Inferior parietal cortex (tissue), 1 donor: ENCODE results near the gene TUBGCP4.
"Not testable (repeated sequence)": the region's sequence is repeated elsewhere in the genome, so short reads cannot be mapped to it uniquely, and the experiment has no call there.

Experiments
- DNase-seq: peaks from one replicate; pipeline ENCODE4 v3.0.0-alpha.2; 2016; ENCODE audit errors: extremely low spot score

The TUBGCP4 gene, protein sequence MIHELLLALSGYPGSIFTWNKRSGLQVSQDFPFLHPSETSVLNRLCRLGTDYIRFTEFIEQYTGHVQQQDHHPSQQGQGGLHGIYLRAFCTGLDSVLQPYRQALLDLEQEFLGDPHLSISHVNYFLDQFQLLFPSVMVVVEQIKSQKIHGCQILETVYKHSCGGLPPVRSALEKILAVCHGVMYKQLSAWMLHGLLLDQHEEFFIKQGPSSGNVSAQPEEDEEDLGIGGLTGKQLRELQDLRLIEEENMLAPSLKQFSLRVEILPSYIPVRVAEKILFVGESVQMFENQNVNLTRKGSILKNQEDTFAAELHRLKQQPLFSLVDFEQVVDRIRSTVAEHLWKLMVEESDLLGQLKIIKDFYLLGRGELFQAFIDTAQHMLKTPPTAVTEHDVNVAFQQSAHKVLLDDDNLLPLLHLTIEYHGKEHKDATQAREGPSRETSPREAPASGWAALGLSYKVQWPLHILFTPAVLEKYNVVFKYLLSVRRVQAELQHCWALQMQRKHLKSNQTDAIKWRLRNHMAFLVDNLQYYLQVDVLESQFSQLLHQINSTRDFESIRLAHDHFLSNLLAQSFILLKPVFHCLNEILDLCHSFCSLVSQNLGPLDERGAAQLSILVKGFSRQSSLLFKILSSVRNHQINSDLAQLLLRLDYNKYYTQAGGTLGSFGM

DNA sequence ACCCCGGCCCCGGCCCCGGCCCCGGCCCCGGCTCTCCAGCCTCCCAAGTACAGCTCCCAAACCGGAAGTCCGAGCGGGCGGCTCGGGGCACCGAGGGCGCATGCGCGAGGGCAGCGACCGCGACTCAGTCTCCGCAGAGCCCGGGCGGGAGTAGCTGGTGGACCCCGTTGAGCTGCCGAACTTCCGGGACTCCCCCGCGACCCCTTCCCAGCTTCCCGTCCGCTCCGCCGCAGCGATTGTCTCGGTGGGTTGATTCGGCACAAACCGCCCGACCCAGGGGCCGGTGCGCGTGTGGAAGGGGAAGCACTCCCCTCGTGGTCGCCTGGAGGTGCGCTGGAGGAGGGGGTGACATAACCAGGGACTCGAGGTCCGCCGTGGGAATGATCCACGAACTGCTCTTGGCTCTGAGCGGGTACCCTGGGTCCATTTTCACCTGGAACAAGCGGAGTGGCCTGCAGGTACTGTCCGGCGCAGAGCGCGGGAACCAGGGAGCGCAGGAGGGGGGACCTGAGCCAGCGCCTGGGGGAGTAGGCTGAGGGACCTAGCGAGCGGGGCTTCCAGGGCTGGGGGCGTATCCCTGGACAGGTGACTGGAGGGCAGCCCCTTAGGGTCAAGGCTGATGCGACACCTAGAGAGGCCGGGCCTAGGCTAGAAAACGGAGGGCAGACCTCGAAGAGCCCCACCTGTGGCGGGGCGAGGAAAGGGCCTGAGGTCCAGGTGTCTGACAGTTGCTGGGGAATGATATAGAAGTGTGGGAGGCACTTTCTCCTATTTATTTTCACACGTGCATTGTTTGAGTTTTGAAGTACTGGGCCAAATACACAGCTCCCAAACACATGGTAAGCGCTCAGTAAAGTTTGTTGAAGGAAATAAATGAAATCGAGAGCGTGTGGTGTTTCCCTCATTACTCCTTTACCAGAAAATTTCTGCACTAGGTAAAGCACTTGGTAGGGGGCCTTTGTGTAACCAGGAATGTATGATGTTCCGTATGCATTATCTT, at the start of gene TUBGCP4, which contains the start of gene ZSCAN29:
TUBGCP4 (plus strand) TSS at position 127 of the 1,000 bp plus-strand sequence; CDS start at position 381, 254 bp downstream.
ZSCAN29 (minus strand) TSS at position 69 of the 1,000 bp plus-strand sequence. CDS start 1,130 bp downstream, outside the sequence.
- peak; percentile 79 for DNase-seq

DNA sequence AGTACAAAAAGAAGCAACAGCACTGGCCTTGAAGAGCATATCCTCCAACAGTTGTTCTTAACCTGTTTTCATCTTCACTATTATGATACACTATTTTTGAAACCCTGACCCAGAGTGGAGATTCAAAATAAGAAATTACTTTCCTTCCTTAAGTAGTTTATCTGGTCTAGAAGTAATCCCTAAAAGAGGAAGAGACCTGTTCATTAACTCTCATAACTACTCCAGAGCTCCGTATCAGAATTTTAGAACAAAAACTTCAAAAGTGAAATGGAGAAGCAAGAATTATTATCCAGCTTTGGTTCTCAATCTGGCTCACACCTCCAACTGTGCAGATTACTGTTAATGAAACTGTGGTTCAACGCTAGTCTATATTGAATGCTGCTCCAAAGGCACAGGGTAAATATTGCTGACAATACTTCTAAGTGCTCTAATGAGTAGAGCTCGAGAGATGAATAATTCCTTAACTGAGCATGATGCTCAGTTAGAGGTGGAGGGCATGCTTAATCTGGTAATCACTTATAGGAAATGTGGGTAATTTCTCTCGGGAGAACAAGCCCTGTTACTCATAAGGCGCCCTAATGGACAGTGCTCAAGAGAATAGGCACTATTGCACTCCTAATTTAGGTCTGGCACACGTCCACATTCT, 45.7 kb upstream of the TUBGCP4 start:
- no peak for DNase-seq

DNA sequence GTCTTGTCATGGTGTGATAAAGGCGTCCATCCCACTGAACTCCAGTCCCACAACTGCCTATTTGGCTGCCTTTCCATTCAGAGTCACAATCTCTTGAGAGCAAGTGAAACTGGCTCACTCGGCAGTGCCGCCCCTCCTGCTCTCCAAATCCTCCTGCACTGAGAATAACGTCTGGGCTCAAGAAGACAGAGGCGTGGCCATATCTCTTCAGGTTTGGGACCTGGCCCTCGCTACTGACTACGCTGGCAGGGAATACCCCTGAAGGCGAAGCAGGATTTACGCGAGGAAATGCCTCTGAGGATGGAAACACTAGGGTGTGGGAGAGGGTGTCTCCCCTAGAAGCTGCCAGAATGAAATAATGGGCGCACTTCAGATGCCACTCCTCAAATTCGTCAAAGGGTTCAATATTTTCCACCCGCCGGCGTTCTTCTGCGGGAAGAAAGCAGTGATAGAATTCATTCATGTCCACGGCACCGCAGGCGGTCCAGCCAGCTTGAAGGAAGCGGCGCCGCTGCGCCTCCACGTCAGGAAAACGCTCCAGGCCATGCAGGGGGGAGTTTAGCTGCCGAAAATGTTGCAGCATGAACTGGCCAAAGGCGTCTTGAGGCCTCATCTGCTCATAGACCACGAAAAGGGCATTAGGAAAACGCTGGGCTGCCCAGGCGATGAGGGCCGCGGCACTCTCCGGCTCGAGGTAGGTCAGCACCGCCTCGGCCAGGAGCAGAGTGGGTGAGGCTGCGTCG, 41.5 kb upstream of the TUBGCP4 start:
- DNase-seq = peak; percentile 25

DNA sequence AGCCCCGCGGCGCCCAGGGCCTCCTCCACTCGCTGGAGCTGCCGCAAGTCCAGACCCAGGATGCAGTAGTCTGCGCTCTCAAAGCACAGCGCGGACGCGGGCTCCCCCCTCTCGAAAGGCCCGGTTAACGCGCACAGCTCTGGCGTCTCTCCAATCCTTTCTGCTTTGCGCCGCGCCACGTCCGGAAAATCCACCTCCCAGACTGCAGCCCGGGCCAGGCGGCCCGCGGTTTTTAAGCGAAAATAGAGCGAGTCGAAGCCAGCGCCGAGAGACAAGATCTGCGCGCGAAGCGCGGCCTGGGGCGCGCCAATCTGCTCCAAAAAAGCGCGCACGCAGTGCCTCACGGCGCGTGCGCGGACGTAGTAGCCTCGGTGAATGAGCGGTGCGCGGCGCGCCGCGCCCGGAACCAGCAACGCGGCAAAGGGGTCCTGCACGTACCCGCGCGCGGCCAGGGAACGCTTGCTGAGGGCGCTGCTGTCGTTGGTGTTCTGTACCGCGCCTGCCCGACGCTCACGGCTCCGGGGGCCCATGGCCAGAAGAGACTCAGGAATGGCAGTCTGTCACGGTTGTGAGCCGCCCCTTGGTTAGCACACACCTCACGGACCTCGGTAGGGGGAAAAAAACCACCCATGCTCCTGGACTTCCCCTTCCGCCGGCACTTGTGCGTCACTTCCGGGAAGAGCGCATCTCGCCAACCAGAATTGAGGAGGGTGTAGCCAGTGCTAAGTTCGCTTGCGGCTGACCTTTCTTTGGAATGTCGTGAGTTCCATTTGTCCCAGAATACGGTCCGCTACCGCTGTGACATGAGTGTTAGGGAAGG, 40.7 kb upstream of the TUBGCP4 start, which contains the start of gene LCMT2:
LCMT2 (minus strand) TSS at position 614 of the 820 bp plus-strand sequence; CDS start at position 530, 84 bp downstream.
- peak; percentile 98 for DNase-seq

DNA sequence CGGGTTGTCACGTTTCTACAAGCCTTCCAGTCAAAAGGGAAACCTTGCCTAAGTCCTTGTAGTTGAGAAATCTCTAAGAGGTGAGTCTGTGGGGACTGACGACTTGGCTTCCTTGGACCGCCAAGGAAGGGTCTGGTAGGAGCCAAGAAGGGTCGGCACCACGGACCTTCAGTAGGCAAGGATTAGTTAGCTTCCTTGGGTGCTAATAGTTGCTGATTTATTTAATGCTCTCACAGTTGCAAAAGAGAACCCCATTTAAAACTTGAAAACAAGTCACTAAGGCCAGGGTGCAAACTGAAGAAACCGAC, 40.2 kb upstream of the TUBGCP4 start:
- DNase-seq = no peak

DNA sequence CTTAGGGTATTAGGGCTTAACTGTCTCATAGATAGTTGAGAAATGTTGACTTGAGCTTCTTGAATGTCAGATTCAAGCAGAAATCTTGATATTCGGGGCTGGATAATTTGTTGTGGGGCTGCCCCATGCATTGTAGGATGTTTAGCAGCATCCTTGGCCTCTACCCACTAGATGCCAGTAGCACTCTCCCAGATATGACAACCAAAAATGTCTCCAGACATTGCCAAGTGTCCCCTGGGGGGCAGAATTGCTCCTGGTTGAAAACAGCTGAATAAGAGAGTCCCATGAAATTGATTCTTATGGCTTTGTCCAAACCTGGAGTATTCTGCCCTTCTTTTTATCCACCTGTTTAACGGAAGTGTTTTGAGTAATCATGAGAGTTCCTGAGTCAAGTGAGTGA, 24.6 kb upstream of the TUBGCP4 start:
- DNase-seq = peak; percentile 47

DNA sequence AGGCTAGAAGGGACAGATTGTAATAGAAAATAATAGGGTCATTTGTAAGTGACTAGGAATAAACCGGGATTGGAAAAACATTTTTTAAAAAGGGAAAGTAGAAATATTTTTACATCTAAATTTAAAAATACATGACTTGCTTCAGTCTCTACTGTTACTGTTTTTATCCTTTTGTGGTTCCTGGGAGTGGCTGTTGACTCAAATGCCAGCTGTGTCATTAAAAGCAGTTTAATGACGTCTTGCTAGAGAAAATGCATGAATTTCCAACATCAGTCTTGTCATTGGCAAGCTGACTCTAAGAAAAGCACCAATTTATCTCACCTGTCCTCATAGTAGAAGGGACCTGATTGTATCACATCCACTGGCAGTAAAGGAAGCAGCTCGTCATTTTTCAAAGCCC, 23.8 kb upstream of the TUBGCP4 start:
- DNase-seq = no peak

DNA sequence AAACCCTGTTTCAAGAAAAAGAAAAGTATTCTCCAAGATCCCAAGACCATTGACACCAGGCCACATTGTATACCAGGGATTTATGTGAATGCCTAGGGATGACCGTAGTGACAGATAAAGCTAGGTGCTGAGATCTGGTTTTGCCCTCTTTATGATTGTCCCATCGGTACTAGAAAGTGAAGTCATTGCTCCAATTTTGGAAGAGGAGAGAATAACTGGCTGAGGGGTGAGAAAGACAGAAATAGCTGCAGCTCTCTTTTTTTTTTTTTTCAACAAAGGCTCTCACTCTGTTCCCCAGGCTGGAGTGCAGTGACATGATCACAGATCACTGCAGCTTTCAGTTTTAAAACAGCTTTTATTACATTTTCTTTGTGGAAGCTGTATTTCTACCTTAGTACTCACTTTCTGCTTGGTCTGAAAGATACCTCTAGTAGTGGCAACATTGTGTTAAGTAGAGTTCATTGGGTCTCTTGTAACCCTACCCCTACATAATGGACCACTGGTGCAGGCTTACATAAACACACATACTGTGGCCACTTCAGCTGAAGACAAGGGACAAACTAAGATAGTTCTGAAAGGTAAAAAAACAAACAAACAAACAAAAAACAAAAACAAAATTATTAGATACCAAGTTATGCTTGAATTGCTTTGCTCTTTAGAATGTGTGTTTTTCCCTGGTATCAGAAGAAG, 18.1 kb upstream of the TUBGCP4 start:
- DNase-seq = no peak

DNA sequence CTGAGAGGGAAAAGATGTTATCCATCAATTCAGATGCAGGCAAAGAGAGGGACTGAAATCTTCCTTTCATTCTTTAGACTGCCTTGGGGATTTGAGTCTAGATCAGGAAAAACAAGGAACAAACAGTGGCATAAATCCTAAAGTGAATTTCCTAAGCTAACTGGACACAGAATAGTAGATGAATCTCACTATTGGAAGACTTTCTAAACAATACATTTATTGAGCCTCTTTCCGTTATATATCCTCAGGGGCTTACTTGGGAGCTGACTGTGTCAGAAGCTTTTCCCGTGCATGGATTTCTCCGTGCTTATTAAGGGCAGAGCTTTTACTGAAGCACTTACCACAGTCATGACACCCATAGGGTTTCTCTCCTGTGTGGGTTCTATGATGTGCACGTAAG, 10.1 kb upstream of the TUBGCP4 start:
- DNase-seq = no peak

DNA sequence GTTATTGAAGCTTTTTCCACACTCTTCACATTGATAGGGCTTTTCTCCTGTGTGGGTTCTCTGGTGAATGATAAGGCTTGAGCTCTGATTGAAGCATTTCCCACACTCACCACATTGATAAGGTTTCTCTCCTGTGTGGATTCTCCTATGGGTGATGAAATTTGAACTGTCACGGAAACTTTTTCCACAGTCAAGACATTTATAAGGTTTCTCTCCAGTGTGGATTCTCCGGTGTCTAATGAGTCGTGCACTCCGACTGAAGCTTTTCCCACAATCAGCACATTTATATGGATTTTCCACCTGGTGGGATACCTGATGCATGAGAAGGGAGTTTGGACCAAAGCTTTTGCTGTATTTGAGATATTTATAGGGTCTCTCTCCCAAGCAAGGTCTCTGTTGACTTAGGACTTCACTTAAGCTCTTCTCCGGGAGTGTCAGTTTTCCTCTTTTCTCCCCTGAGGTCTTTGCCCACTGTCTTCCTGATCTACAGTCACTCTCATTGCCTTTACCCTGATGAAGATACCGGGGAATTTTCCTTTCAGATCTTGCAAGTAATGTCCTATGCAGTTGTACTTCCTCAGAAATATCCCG, 9.5 kb upstream of the TUBGCP4 start:
- no peak for DNase-seq

DNA sequence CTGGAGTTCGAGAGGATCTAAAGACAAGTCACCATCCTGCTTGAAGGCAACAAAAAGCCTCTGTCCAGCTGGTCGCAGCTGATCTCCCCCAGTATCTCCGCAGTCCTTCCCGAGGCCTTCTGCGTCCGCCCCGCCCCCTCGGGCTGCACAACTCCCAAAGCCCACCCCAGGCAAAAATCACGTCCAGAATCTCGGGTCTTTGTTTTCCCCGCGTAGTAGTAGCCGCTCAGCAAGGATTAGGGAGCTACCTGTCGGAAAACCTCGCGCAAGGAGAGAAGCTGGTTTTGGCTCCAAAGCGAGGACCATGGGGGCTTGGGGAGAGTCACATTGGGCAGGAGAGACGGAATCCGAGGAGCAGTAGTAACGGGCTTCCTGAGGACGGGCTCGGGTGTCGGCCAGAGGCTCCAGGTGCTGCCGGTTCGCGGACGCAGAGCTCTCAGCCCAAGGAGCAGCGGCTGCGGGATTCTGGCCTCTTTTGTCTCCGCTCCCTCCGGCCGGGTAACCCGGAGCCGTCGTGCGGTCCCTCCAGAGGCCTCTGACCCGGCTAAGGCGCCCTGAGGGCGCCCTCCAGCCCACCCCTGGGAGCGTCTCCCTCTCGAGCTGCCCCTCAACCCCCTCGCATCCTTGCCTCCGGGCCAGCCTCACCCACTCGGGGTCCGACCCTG, 459 bp upstream of the TUBGCP4 start:
- DNase-seq = no peak

DNA sequence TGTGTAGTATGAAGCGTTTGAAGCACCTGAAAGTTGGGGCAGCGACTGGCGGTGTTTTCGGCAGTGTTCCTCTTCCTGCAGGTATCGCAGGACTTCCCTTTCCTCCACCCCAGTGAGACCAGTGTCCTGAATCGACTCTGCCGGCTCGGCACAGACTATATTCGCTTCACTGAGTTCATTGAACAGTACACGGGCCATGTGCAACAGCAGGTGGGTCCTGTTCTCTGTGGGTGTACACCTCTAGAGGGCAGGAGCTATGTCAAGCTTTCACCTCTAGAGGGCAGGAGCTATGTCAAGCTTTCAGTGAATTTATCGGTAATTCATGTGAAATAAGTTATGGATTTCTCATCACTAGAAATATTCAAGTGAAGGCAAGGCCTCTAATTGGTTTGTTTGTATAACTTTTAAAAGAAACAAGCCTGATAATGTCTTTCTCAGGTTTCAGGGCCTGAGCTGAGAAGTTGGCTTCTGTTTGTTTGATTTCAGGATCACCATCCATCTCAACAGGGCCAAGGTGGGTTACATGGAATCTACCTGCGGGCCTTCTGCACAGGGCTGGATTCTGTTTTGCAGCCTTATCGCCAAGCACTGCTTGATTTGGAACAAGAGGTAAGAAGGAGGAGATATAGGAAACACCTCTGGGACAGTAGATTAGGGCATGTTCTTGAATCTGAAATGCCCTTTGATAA, 5.3 kb downstream of the TUBGCP4 start:
- DNase-seq = no peak

DNA sequence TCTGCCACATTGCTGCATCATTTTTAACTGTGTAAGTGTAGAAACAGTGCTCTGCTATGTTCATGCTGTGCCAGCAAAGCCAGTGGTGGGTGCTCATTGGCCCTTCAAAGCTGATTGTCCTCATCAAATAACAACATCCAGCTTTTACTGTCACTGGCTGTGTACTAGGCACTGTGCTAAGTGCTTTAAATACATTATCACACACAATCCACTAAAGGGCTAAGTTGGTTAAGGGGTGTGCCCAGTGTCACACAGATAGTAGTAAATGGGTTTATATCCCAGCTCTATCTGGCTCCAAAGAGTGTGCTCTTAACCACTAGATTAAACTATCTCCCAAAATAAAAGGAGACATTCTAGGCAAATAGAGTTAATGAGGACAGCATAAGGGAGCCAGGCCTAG, 7.7 kb downstream of the TUBGCP4 start:
- DNase-seq = no peak

DNA sequence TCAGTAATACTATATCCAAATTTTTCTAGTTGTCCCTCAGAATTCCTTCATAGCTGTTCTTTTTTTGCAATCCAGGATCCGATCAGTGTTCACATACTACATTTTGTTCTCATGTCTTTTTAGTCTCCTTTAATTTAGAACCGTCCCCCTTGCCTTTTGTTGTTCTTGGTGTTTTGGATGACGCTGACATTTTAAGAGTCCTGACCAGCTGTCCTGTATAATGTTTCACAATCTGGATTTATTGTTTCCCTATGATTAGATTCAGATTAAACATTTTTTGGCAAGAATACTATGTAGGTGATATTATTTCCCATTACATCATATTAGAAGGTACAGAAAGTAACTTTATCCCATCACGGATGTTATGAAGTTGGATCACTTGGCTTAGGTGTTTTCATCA, 11.4 kb downstream of the TUBGCP4 start:
- no peak for DNase-seq

DNA sequence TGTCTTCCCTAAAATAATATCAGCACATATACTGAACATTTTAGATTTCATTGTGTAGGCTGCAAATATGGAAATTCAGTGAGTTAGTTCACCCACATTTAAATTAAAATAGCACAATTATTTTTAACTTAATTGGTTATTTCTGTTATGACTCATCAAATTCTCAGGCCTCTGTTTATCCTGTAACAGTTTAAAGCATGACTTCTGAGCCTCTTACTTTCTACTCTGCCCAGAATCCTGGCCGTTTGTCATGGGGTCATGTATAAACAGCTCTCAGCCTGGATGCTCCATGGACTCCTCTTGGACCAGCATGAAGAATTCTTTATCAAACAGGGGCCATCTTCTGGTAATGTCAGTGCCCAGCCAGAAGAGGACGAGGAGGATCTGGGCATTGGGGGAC, 12.2 kb downstream of the TUBGCP4 start:
- no peak for DNase-seq

DNA sequence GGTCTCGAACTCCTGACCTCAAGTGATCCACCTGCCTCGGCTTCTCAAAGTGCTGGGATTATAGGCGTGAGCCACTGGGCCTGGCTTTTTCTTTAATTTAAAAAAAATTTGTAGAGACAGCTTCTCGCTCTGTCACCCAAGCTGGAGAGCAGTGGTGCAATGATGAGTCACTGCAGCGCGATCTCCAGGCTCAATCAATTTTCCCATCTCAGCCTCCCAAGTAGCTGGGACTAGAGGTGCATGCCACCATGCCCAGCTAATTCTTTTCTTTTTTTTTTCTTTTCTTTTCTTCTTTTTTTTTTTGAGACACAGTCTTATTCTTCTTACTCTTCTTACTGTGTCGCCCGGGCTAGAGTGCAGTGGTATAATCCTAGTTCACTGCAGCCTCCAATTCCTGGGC, 19.8 kb downstream of the TUBGCP4 start:
- no peak for DNase-seq

DNA sequence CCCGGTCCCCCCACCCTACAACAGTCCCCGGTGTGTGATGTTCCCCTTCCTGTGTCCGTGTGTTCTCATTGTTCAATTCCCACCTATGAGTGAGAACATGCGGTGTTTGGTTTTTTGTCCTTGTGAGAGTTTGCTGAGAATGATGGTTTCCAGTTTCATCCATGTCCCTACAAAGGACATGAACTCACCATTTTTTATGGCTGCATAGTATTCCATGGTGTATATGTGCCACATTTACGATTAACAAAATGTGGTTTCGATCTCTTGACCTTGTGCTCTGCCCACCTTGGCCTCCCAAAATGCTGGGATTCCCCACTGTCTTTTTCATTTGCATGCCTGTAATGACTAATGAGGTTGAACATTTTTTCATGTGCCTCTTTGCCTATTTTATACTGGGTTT, 22.7 kb downstream of the TUBGCP4 start:
- DNase-seq = not testable (repeated sequence)

DNA sequence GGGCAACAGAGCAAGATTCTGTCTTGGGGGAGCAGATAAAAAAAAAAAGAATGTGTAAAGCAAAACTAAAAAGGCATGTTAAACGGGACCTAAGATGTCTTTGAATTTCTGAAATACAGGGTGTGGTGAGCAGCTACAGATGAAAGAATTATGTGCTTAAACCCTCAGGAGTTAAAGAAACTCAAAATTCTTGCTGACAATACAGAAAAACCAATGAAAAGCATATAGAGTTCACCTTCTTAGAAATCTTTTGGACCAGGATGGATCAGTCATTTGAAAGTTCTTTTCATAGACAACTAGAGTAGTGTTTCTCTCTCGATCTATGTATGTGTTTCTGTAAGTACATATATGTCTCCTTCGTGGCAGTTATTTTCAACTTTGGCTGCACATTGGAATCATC, 31.4 kb downstream of the TUBGCP4 start:
- DNase-seq = no peak
